Smooth muscle cell of the umbilical artery (primary cell): Measurements from ENCODE around the gene NECAB2. TPM values are rescaled to one million over a fixed set of nuclear protein-coding genes. Genes with fewer than 3 reads are reported as not detected.

Experiments
- total RNA-seq: library from RNA; depleted of rRNA; stranded (reverse); fragments of >200 nt; gene quantifications from 2 replicates; pipeline ENCODE4 v1.2.3, GENCODE V29; 2014

The NECAB2 gene
- total RNA-seq: 0.37 TPM in 1 of 2 replicates, not detected in the other

DNA sequence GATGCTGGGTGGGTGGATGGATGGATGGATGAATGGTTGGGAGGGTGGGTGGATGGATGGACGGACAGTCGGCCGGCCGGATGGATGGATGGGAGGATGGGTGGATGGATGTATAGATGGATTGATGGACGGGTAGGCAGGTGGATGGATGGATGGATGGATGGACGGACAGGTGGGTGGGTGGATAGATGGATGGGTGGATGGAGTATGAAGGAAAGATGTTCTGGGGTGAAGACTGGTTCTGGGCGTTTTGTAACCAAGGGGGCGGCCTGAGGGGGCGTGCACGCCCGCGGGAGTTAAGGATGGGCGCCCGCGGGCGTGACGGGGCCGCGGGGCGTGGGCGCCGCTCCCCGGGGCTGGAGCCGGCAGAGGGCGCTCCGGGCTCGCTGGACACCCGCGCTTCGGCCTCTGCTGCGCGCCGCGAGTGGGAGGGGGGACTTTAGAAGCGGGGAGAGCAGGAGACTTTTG lies at the start of gene NECAB2:
Gene NECAB2, plus strand, starts transcription at position 407 of the 468 bp plus-strand sequence. CDS start 405 bp downstream, outside the sequence.

DNA sequence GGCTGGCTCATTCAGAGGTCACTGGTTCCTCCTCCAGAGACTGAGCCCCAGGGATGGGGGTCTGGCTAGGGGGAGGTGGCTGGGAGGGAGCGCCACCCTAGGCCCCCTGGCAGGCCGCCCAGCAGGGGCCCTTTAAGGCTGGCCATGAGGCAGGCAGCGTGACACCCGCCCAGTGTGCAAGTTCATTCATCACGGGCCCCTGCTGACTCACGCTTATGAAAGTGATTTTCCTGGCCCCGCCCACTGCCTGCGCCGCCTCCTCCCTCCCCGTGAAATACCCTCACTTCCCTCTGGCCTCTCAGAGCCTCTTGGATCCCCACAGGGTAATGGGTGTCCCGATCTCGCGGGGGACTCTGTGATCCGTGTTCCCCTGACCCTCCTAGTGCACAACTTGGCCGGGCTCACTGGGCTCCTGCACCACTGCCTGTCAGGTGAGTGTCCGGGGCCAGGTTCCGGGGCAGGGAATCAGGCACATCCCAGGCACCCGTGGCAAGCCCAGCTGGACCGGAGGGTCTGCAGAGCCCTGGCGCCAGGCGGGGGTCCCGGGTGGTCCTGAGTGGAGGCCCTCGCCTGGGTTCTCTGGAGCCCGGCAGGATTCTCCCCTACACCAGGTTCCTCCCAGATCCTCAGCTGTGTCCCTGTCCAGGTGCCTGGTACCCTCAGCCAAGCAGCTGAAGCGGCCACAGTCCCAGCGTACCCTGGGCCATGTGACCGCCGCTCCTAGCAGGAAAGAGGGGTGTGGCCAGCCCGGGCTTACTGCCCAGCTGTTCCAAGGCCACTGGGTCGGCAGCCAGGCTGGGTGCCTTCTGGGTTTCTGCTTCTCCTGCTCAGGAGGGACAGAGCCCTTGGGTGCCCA lies 14.9 kb upstream of the NECAB2 start, which contains the start of gene OSGIN1:
Gene OSGIN1, plus strand, starts transcription at position 301 of the 856 bp plus-strand sequence. CDS start 4,432 bp downstream, outside the sequence.

DNA sequence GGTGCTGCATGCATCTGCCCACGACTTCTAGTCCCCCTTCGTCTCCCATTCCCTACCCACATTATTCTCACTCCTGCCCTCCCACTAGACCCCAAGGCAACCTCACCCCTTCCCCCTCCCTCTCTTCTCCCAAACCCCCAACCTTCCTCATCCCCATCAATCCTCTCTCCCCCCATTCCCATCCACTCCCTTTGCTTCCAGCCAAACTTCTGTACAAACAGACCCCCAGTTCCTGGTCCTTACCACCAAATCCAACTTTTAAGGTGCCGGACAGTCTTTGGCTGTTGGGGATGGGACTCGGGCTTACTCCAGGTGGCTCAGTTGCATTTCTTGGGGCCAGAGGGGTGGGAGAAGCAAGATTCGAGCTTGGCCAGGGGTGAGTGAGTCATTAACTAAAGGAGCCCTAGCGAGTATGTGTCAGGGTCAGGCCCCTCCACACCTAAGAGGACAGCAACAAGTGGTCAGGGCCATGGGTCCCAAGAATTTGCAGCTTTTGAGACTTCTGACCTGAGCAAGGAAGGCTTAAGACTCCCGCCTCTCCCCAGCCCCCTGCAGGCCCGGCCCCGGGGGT lies 74.3 kb downstream of the NECAB2 start, which contains the start of gene SLC38A8:
Gene SLC38A8, minus strand, starts transcription at position 488 of the 571 bp plus-strand sequence. CDS start 638 bp downstream, outside the sequence.

Other genes with a start within 250 kb of the NECAB2 start
- 34.4 and 42.4 TPM in 2 replicates for gene HSBP1, start 160.3 kb upstream of the NECAB2 start, total RNA-seq
- gene MLYCD, start 69.1 kb upstream of the NECAB2 start, total RNA-seq: 3.4 and 4.5 TPM in 2 replicates
- 1.2 and 2.4 TPM in 2 replicates for gene OSGIN1, start 15.0 kb upstream of the NECAB2 start, total RNA-seq
- not detected in 2 replicates for gene SLC38A8, start 74.6 kb downstream of the NECAB2 start, total RNA-seq
- gene MBTPS1, start 148.7 kb downstream of the NECAB2 start, total RNA-seq: 156 and 158 TPM in 2 replicates
- gene HSDL1, start 176.9 kb downstream of the NECAB2 start, total RNA-seq: 28.2 and 34.7 TPM in 2 replicates
- under 0.01 TPM in 1 of 2 replicates, not detected in the other for gene DNAAF1, start 177.1 kb downstream of the NECAB2 start, total RNA-seq
- gene TAF1C, start 218.8 kb downstream of the NECAB2 start, total RNA-seq: 15.7 and 19.0 TPM in 2 replicates
- gene ADAD2, start 222.9 kb downstream of the NECAB2 start, total RNA-seq: not detected in 2 replicates